Breast epithelium (tissue), 3 donors: ENCODE measurements around the gene ACSM5.

Source experiments
- CTCF ChIP-seq, 3 donors: fragments of 450-650 bp; IDR thresholded peaks; one replicate each; pipeline ENCODE4 v1.5.1; 2016 to 2017; ENCODE audit warnings: antibody characterized with exemption in 3 of 3, mild to moderate bottlenecking in 3 of 3, moderate library complexity in 3 of 3
- POLR2A ChIP-seq: fragments of 450-650 bp; IDR thresholded peaks from one replicate; pipeline ENCODE4 v1.6.1; 2016; ENCODE audit warnings: antibody characterized with exemption, mild to moderate bottlenecking, moderate library complexity

DNA sequence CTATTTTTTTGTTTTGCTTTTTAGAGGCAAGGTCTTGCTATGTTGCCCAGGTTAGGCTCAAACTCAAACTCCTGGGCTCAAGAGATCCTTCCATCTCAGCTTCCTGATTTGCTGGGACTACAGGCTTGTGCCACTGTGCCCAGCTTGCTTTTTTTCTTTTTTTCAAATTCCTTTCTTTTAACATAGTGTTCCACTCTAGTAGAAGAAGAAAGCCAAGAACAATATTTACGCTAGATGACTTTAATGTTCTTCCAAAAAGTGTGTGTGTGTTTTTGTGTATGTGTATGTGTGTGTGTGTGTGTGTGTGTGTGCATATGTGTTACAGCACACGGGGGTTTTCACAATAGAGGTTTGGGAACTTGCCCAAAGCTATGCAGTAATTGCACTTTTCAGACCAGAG, 46.1 kb upstream of the ACSM5 start:
- TF ChIP-seq CTCF (IDR thresholded peaks at IDR 0.05) (no peak), POLR2A (no peak)
